HG03066 (cell line): ENCODE measurements around the gene INMT.

ENCODE experiments used
- ATAC-seq: cut with Tn5 transposase; IDR thresholded peaks from one replicate; pipeline ENCODE4 v1.9.1; 2021; ENCODE audit warnings: low read depth; ENCODE audit not compliant: unreplicated experiment

Gene INMT

DNA sequence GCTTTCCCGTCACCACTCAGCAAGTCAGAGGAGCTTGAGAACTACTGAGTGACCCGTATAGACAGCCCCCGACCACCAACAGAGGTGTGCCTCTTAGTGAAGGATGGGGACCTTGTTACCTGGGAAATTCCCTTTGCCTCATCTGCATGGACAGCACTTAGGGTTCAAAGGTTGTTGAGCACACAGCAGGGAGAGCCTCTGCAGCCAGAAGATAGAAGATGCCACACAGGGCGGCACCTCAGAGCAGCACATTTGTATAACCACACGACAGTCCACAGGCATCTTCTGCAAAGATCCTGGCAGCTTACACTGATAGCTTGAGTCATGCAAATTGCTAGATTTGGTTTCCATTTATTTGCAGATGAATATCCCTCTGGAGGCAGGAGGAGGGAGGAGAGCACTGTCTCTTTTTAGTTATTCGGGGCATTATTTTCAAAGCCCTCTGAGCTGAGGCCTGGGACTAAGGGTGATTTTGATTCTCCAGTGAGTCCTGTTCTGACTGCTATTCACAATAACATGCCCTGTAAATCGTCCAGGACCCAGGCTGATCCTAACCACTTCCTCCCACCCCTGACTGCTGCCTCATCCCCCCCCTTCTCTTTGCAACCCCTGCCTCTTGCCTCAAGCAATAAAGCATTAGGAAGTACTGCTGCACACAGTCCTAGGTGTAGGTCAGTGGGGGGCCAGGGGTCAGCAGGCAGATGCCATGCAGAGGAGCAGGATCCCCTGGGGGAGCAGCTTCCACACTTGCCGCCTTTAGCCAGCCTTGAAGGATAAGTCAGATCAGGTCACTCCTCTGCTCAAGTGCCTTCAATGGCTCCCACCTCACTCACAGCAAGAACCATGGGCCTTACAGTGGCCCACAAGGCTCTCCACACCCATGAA lies 24.6 kb upstream of the INMT start:
- ATAC-seq: no peak

DNA sequence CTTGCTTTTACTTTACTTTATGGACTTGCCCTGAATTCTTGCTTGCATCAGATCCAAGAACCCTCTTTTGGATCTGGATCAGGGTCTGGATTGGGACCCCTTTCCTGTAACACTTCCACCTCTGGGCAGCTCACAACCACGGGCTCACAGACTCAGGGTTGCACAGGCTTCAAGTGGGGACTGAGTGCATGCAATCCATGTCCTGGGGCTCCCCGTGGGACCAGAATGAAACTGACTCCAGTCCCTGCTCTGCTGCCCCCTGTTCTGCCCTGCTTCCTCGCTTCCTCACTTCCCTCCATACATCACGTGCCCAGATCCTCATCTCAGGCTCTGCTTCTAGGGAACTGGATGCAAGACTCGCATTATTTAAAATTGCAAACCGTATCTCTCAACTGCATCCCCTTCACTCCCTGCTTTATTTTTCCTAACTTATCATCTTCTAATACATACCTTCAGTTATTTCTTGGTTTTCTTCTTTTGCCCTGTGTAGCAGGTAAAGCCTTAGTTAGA lies 23.3 kb upstream of the INMT start:
- ATAC-seq: no peak

DNA sequence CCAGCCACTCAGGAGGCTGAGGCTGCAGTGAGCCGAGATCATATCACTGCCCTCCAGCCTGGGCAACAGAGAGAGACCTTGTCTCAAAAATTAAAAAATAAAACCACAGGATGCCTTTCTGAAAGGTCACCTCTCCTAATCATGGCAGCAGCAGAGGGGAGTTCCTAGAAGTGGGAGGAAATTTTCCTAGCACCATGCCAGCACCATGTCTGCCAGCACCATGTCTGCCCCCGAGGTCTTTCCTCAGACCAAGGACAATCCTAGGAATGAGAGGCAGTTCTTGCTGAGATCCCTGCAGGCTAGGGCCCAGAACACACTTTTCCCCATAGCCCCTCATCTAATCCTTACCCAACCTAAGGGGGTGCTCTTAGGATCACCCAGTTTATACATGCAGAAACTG lies 22.3 kb upstream of the INMT start:
- ATAC-seq: no peak

DNA sequence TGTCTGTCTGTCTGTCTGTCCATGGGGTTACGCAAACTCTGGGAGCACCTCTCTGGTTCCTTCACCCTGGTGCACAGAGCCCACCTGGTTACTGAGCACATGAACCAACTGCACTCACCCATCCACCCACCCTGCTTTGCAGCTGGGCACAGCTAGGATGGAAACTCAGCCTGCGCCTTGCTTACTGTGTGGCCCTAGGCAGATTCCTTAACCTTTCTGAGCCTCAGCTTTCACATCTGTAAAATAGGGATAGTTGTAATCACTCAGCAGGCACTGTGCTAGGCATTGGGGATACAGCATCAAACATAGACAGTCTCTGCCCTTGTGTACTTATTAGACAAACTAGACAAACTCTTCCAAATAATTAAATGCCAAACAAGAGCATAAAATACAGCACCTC lies 21.8 kb upstream of the INMT start:
- no peak for ATAC-seq

DNA sequence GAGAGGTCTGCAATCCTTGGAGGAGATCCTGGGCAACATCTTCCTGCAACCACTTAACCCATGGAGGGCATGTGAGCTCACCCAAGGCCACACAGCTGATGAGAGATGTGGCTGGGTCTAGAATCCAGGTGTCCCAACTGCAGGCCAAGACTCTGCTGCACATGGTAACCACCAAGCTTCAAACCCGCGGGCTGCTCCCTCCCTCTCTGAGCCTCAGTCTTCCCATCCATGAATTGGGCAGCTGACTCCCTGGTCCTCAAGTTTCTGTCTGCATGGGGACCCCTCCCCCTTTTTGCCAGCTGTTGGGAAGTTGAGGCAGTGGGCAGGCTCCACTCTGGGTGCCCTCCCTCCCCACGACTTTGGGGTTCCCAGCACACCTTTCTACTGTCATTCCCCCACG lies 20.9 kb upstream of the INMT start:
- no peak for ATAC-seq

DNA sequence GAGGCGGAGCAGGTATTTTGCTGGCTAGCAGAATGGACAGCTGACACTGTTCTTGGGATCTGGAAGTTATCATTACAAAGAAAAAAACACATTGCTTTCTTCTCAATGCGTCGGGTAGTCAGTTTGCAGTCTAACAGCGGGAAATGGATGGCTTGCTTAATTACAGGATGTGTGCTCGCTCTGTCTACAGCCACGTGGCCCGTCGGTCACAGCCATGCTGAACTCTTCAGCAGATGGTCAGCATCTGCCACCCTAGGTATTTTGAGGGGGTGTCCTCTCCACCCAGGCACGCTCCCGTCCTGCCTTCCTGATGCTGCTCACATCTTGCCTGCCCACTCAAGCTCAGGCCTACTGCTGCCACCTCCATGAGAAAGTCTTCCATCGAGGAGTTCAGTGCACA lies 20.4 kb upstream of the INMT start:
- ATAC-seq: no peak

DNA sequence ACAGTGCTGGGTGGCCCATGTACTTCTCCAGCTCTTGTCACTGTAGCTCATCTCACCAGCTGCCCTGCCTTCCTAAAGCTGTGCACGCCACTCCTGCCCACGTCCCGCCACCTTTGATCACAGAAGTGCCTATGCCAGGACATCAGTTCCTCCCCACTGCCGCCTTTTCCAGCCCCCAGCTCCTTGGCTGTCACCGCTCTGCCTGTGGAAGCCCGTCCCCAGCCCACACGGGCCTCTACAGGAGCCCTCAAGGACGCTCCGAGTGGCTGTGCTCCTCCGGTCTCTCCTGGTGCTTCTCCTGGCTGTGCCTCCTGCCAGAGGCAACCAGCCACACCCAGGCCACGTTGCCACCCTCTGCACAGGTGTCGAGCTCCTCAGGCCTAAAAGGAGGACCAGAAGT lies 19.3 kb upstream of the INMT start:
- ATAC-seq: no peak

DNA sequence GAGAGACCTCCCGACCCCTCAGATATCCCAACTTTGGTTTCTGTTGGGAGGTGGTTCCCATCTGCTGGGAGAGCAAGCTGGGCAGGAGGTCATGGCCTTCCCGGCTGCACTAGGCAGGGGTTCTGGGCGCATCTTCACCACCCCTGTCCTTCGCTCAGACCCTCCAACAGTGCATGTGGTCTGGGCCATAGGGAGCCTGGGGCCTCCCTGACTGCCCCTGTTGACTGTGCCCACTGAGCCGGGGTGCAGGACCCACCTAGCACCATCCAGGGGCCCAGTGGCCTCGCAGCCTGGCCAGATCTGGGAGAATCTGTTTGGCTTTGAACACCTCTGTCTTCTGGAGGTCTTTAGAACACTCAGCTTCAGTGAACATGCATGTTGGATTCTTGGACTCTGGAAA lies 18.7 kb upstream of the INMT start:
- ATAC-seq: no peak

DNA sequence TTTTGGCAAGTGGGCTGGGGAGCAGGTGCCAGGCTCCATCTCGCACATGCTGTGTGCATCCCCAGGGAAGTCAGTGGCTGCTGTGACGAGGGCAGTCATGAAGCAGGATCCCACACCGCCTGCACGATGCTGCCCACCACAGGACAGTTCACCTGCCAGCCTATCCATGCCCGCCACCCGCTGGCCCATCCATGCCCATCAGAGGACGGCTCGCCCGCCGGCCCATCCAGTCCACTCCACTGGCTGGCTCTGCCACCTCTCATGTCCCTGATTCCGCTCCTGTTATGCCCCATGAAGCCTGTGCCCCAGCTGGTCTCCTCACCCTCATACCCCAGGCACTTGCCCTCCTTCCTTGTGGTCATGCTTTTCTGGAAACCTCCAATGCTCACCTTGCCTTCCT lies 18.2 kb upstream of the INMT start:
- no peak for ATAC-seq

DNA sequence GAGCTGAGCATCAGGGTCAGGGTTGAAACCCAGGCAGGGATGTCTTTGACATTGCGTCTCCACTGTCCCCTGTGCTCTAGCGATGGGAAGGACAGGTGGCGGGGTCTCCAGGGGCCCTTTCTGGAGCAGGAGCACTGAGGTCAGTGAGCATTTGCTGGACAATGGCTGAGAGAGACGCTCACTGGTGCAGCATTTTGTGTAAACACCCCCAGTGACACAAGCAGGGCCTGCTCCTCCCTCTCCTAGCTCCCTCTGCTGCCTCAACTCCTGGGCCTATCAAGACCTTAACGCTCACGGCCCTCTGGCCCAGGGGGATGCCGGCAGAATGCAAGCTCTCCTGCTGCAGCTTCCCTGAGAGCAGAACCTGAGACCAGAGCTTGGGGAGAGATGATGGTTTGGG lies 17.4 kb upstream of the INMT start:
- ATAC-seq: no peak

DNA sequence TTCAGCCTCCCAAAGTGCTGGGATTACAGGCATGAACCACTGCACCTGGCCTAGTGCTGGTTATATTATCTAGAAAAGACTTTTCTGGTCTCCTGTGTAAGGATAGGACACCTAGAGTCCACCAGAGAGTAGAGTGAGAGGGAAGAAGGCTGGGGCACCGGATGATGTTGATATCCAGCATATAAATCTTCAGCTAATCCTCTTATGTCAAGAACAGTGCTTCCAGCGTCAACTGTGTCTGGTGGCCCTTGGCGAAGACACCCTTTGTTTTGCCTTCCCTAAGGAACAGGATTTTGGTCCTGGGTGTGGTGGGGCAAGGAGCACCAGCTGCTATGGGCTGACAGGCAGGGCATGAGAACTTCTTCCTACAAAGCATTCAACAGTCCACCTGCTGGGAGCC lies 16.3 kb upstream of the INMT start:
- no peak for ATAC-seq

DNA sequence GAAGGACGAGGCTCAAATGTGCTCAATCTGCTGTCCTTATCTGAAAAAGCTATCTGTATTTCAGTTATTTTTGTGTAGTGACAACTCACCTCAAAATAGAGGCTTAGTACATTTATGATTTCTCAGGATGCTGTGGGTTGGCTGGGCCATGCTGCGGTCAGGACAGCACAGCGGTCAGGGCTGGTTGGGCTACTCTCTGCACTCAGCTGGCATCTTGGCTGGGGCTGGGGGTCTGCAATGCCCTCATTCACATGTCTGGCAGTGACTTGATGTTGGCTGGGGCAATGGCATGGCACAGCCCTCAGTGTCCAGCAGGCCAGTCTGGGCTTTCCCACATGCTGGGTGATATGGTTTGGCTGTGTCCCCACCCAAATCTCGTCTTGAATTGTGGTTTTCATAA lies 15.6 kb upstream of the INMT start:
- no peak for ATAC-seq

DNA sequence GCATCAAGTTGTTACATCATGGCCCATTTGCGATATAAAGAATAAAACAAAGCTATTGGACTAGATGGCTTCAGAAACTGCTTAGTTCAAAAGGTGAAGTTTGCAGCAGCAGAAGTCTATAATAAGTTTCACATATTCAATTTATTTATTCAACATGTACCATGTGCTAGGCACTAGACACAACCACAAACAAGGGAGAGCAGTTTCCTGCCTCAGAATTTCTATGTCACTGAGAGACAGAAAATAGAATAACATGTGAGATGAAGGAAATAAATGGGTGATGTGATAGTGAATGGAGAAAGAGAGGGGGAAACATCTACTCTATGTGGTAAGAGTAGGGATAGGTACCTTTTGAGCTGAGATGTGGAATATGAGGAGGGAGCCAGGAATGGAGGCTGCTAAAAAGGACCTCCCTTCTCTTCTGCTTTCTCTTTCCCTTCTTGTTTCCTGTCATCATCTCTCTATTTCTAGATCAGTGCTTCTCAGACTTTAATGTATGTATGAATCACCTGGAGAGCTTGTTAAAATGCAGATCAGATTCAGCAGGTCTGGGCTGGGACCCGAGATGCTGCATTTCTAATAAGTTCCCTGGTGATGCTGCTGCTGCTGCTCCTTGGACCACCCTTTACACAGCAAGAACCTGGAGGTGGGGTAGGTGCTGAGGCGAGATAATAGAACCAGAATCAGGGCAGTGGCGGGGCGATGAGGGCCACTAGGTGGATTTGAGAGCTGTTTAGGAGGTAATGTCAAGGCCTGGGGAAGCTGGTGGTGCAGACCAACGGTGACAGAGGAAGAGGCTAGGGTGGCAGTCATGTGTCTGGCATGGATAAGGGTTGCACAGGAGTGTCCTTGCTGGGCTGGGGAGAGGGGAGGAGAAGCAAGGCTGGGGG lies 13.7 kb upstream of the INMT start:
- ATAC-seq: no peak

DNA sequence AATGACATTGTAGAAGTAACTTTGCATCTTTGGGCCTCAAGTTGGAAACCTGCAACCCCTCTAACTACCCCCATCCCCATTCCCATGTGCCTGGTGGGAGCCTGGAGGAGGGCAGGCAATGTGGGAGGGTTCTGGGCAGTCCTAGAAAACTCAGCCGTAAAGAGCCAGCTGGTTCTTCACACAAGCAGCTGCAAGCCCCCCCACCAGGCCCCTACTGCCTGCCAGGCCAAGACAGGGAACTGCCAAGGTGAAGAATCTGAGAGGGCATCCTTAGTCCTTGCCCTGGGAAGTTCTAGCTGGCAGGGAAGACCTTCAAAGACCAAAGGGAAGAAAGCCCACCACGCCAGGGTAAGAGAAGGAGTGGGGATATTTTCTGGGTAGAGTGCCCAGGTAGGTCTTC lies 12.2 kb upstream of the INMT start:
- no peak for ATAC-seq

DNA sequence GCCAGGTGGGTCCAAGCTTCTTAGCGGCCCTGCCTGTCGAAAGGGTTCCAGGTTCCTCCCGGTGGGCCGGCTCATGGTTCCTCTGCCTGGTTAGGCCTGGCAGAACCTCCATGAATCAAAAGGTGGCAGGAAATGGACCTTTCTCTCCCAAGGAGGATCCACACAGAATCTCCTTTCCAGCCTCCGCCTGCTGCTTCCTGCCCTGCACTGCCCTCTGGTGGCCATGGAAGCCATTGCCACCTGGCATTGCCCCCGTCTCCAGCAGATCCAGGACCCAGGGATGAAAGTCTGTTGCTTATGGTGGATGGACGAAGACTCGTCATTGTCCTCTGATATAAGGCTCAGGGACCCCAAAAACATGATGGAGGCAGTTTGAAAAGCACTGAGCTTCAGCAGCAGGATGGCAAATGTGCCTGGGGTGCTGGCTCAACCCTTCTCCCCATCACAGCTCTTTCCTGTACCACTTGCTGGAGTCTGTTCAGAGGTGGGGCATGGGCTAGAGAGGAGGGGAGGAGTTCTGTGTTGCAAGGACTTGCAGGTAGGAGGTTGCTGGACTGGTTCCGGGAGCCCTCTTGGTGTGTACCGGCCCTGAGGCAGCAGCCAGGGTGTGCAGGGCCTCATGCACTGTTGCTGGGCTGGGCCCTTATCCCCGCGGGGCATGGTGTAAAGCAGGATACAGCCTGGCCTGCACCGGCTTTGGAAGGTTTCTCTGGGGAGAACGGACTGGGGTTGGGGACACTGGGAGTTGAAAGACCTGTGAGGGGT lies 11.3 kb upstream of the INMT start:
- peak; percentile 52 for ATAC-seq

DNA sequence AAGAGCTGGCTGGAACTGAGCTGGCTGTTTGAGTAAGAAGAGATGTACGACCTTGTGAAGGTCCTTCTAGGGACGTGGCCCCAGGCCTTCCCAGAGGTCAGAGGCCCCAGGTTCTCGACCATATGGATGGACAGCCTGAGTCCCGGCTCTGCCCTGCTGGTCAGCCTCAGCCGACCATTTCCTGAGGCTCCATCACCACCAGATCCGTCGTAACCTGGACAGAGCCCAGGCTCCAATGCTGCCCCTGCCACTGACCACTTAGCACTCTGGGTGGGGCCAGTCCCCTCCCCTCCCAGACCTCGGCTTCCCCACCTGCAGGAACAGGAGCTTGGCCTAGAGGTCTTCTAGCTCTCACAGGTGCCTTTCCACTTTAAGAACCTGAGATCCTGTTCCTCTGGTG lies 10.6 kb upstream of the INMT start:
- no peak for ATAC-seq

DNA sequence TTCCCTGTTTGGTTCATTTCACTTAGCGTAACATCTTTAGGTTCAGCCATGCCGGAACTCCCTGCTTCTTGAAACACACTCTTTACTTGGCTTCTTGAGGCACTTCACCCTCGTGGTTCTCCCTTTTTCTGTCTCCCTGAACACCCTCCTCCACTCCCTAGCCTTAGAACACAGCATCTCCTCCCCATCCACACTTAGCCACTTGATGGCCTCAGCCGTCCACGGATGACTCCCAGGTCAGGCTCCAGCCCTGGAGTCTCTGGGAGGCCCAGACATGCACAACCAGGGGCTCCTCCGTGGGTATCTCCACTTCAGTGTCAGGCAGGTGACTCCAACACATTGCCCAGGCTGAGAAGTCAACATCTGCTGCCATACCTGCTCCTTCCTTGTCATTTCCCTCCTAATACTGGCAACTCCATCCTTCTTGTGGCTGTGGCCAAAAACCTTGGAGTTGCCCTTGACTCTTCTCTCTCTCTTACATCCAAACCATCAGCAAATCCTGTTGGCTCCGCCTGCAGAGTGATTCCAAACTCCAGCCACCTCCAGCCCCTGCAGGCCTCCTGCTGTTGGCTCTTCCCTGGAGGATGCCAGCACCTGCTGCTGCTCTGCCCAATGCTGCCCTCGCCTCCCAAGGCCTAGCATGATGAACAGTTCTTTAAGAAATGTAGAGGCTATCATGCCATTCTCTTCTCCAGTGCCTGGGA lies 8.4 kb upstream of the INMT start:
- ATAC-seq: no peak

DNA sequence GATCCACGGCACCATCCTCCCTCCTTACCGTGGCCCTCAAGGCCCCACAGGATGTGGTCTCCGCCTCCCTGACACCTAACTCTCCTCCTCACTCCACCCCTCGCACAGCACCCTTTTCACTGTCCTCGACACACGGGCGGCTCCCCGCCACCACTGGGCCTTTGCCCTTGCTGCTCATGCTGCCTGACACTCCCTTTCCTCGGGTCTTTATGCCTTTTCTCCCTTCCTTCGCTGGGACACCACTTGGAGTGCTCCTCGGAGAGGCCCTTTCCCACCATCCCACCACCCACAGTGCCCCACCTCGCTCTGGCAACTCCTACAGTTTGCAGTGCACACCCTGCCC lies 7.9 kb upstream of the INMT start:
- ATAC-seq: no peak

DNA sequence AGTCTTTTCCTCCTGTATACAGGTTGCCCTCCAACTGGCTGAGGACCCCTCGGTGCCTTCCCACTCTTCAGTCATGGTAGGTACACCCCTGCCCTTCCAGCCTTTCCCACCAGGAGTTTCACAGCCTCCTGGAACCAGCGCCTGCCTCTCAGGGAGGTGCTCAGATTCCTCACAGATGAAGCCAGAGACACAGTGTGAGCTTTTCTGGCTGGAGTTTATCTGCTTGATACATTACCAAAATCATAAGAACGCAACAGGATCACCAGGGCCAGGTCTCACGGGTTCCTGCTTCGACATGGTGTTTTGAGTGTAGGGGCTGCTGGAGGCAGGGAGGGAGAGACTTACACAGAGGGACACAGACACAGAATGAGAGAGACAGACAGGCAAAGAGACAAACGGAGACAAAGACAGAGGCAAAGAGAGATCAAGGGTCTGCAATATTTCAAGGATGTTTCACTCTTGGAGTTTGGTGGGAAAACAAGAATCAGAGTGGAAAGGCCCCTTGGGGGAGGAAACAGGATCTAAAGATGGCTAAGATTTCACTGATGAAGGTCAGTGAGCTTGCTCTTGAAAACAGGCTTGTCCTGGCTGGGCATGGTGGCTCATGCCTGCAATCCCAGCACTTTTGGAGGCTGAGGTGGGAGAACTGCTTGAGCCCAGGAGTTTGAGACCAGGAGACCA lies 6.5 kb upstream of the INMT start:
- no peak for ATAC-seq

DNA sequence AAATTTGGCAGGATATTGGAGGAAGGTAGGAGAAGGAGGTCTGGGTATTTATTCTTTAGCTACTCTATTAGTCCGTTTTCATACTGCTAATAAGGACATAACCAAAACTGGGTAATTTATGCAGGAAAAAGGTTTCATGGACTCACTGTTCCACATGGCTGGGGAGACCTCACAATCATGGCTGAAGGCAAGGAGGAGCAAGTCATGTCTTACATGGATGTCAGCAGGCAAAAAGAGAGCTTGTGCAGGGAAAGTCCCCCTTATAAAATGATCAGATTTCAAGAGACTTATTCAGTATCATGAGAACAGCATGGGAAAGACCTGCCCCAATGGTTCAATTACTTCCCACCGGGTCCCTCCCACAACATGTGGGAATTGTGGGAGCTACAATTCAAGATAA lies 1.9 kb upstream of the INMT start:
- no peak for ATAC-seq
